ENCODE measurements around the gene KLHL2. TPM values are rescaled to one million over a fixed set of nuclear protein-coding genes. Genes with fewer than 3 reads are reported as not detected.
A peak's percentile ranks its signal among the peaks of the same experiment; 100 is the strongest.

Gene KLHL2
- total RNA-seq, 1 experiment from 2014 or later = 26.4 TPM

DNA sequence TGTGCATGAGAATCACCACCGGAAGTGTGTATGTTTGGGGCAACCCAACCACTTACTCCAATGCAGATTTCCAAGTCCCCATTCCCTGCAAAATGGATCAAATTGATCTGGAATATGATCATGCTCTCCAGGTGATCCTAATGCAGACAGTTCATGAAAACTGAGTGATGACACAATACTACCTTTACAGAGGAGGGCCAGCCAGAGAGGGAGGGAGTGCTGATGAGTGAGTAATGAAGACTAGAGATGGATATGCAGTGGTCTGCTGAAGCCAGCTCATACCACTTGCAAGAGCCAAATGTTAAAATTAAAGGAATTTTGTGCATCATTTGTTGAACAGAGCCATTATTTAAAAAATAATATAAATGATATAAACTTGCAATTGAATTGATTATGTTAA is 161.2 kb downstream of the KLHL2 start:
- TF ChIP-seq EZH2 (IDR thresholded peaks at IDR 0.05; ENCODE audit: low read depth) = no peak
- TF ChIP-seq, protein P1, sequence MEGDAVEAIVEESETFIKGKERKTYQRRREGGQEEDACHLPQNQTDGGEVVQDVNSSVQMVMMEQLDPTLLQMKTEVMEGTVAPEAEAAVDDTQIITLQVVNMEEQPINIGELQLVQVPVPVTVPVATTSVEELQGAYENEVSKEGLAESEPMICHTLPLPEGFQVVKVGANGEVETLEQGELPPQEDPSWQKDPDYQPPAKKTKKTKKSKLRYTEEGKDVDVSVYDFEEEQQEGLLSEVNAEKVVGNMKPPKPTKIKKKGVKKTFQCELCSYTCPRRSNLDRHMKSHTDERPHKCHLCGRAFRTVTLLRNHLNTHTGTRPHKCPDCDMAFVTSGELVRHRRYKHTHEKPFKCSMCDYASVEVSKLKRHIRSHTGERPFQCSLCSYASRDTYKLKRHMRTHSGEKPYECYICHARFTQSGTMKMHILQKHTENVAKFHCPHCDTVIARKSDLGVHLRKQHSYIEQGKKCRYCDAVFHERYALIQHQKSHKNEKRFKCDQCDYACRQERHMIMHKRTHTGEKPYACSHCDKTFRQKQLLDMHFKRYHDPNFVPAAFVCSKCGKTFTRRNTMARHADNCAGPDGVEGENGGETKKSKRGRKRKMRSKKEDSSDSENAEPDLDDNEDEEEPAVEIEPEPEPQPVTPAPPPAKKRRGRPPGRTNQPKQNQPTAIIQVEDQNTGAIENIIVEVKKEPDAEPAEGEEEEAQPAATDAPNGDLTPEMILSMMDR (conservative IDR thresholded peaks at IDR 0.05) = no peak
- CTCF ChIA-PET = no interaction called here
- H2AFZ ChIP-seq = no peak overlapping the region
- H3K79me2 ChIP-seq (ENCODE audit: low read depth) = no peaks in the 10 kb centered on the region
- no peak overlapping the region for H3K4me3 ChIP-seq
- no peaks in the 10 kb centered on the region for H3K36me3 ChIP-seq (ENCODE audit: low read depth)
- no TSS peak for BruUV-seq (replicated peaks)
- H3K4me1 ChIP-seq (replicated peaks; ENCODE audit: insufficient read depth) = no peaks in the 10 kb centered on the region
- no peak overlapping the region for H3K4me2 ChIP-seq
- H3K9me3 ChIP-seq (ENCODE audit: insufficient read depth, low read depth) = no peaks in the 10 kb centered on the region
- POLR2A ChIA-PET (ENCODE audit: unreplicated experiment) = no interaction called here
- H3F3A ChIP-seq (ENCODE audit: insufficient read depth, low read depth) = no peaks in the 10 kb centered on the region
- H3K9me2 ChIP-seq (ENCODE audit: insufficient read depth) = no peaks in the 10 kb centered on the region
- no peaks in the 10 kb centered on the region for H3K27me3 ChIP-seq (ENCODE audit: insufficient read depth, low read depth)
- no peak overlapping the region for H3K27ac ChIP-seq
- DNase-seq = no peak
- H4K20me1 ChIP-seq (ENCODE audit: insufficient read depth) = no peaks in the 10 kb centered on the region
- intact Hi-C loops (cut with micrococcal nuclease; ENCODE audit: unreplicated experiment) = no loop called here

DNA sequence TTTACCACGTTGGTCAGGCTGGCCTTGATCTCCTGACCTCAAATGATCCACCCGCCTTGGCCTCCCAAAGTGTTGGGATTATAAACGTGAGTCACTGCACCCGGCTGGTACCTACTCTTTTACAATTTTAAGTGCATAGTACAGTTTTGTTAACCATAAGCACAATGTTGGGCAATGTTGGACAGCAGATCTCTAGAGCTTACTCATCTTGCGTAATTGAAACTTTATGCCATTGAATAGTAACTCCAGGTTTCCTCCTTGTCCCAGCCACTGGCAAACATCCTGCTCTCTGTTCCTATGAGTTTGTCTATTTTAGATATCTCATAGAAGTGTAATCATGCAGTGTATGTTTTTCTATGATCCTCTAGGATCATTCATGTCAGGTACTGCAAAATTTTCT is 162.2 kb downstream of the KLHL2 start:
- no TSS peak for BruUV-seq (replicated peaks)
- CTCF ChIA-PET = no interaction called here
- Histone ChIP-seq H3K79me2 (ENCODE audit: low read depth) (no peaks in the 10 kb centered on the region), H3K36me3 (ENCODE audit: low read depth) (no peaks in the 10 kb centered on the region), H2AFZ (no peak overlapping the region), H3K9me3 (ENCODE audit: insufficient read depth, low read depth) (no peaks in the 10 kb centered on the region), H3K27ac (no peak overlapping the region), H3K4me2 (no peak overlapping the region), H3K9me2 (ENCODE audit: insufficient read depth) (no peaks in the 10 kb centered on the region), H3K4me3 (no peak overlapping the region), H3K4me1 (replicated peaks; ENCODE audit: insufficient read depth) (no peaks in the 10 kb centered on the region), H3F3A (ENCODE audit: insufficient read depth, low read depth) (no peaks in the 10 kb centered on the region), H4K20me1 (ENCODE audit: insufficient read depth) (no peaks in the 10 kb centered on the region), H3K27me3 (ENCODE audit: insufficient read depth, low read depth) (no peaks in the 10 kb centered on the region)
- intact Hi-C loops (cut with micrococcal nuclease; ENCODE audit: unreplicated experiment) = no loop called here
- TF ChIP-seq EZH2 (IDR thresholded peaks at IDR 0.05; ENCODE audit: low read depth) = no peak
- TF ChIP-seq, protein P1 (conservative IDR thresholded peaks at IDR 0.05) = no peak
- POLR2A ChIA-PET (ENCODE audit: unreplicated experiment) = no interaction called here
- DNase-seq = peak in 1 of 2 experiments; percentile 48

DNA sequence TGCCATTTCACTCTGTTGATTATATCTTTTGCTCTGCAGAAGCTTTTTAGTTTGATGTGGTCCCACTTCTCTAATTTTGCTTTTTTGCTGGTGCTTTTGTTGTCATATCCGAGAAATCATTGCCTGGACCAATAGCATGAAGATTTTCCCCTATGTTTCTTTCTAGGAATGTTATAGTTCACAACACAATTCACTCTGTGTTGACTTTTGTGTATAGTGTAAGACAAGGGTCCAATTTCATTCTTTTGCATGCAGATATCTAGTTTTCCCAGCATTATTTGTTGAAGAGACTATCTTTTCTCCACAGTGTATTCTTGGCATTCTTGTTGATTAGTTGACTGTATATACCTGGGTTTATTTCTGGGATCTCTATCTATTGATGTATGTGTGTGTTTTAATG is 163.2 kb downstream of the KLHL2 start:
- Histone ChIP-seq H3F3A (ENCODE audit: insufficient read depth, low read depth) (no peaks in the 10 kb centered on the region), H3K4me3 (no peak overlapping the region), H3K79me2 (ENCODE audit: low read depth) (no peaks in the 10 kb centered on the region), H3K4me2 (no peak overlapping the region), H3K36me3 (ENCODE audit: low read depth) (no peaks in the 10 kb centered on the region), H3K9me3 (ENCODE audit: insufficient read depth, low read depth) (no peaks in the 10 kb centered on the region), H4K20me1 (ENCODE audit: insufficient read depth) (no peaks in the 10 kb centered on the region), H3K9me2 (ENCODE audit: insufficient read depth) (no peaks in the 10 kb centered on the region), H3K27ac (no peak overlapping the region), H2AFZ (no peak overlapping the region), H3K27me3 (ENCODE audit: insufficient read depth, low read depth) (no peaks in the 10 kb centered on the region), H3K4me1 (replicated peaks; ENCODE audit: insufficient read depth) (no peaks in the 10 kb centered on the region)
- DNase-seq = no peak
- CTCF ChIA-PET = no interaction called here
- intact Hi-C loops (cut with micrococcal nuclease; ENCODE audit: unreplicated experiment) = no loop called here
- POLR2A ChIA-PET (ENCODE audit: unreplicated experiment) = no interaction called here
- BruUV-seq (replicated peaks) = no TSS peak
- no peak for TF ChIP-seq EZH2 (IDR thresholded peaks at IDR 0.05; ENCODE audit: low read depth)
- TF ChIP-seq, protein P1 (conservative IDR thresholded peaks at IDR 0.05) = no peak

Other genes starting within 250 kb of the KLHL2 start
- 0.61 and 0.70 TPM in 2 replicates for gene TRIM61, start 229.9 kb upstream of the KLHL2 start, total RNA-seq (2021)
- gene TRIM60, start 175.6 kb upstream of the KLHL2 start, total RNA-seq (2021) = not detected in 2 replicates
- gene TRIM75, start 153.7 kb upstream of the KLHL2 start, total RNA-seq (2021) = not detected in 2 replicates
- gene TMEM192, start 94.7 kb upstream of the KLHL2 start, total RNA-seq (2021) = 11.5 and 16.8 TPM in 2 replicates
- 111 and 117 TPM in 2 replicates for gene MSMO1, start 120.1 kb downstream of the KLHL2 start, total RNA-seq (2021)
- gene CPE, start 171.4 kb downstream of the KLHL2 start, total RNA-seq (2021) = 1.3 and 1.4 TPM in 2 replicates

Measured in PC-9 (cell line).